ENCODE measurements around the gene TPSD1.
"Not testable (repeated sequence)": the region's sequence is repeated elsewhere in the genome, so short reads cannot be mapped to it uniquely, and the experiment has no call there.

Gene TPSD1

GRCh38 chr16:1220841-1221627 is 34.8 kb upstream of the TPSD1 start:
- no peak for DNase-seq (ENCODE audit: low read depth in 3 of 3)

DNA sequence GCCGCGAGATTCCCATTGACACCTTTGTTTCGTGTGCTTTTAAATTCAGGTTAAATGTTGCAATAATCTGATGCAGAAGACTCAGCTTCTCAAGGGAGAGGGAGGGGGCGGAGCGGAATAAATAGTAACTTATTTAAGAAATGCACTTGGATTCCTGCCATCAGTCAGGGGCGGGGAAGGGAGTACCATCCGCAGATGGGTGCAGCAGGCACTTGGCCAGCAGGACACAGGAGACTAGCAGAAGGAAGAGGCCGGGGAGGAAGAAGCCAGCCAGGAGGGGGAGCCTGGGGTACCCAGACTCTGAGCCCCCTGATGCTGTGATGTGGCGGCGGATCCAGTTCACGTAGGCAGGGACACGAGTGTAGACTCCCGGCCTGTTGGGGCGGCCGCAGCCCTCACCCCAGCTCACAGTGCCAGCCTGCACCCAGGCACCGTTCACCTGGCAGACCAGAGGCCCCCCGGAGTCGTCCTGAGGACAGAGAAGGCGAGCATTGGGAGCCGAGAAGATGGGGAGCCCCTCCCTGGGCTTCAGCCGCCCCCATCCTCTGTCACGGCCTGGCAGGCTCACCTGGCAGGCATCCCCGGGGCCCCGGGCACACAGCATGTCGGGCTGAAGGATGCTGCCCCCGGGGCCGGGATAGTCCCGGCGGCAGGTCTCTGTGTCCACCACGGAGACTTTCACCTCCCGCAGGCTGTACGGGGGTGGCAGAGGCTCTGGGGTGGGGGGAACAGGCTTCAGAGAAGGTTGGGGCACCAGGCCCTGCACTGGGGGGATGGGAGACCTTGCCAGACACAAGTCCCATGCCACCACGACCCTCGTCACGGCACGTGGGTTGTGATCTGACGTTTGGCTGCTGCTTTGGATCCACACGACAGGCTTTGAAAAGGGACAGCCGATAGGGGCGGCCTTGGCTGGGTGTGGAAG is 34.0 kb upstream of the TPSD1 start:
- DNase-seq (ENCODE audit: low read depth in 3 of 3), result no peak

GRCh38 chr16:1222553-1223354 is 33.1 kb upstream of the TPSD1 start:
- no peak for DNase-seq (ENCODE audit: low read depth in 3 of 3)

DNA sequence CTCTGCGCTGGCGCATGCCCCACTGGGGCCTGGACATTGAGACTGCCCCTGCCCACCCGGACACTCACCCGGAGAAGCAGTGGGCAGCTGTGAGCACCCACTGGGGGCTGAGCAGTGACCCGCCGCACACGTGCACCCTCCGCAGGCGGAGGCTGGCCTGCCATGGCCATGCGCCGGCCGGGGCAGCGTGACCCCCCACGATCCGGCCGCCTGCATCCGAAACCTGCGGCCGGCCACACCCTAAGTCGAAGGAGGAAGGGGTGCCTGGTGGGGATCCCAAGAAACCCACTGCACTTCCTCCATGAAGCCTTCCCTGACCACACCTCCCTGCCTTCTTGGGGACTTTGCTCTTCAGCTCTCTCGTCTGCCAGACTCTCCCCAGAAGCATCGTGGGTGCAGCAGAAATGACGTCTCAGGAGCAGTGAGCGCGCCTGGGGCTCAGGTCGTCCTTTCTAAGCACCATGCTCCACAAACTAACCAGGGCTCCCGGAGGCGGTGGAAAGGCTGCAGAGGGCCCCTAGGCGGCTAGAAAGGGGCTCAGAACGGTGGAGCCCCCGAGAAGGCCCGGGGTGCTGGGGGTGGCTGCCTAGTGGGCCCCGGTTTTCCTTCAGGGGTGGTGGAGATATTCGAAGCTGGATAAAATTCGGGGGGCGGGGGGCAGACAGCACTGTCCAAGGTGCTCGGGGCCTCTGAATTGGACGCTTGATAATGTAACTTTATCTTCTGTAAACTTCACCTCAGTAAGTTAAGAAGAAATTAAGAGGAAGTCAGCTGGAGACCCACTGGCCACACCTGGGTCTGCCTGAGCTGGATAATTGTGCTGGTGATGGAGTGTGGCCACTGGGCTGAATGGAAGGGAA is 32.3 kb upstream of the TPSD1 start:
- no peak for DNase-seq (ENCODE audit: low read depth in 3 of 3)

- no peak for DNase-seq (ENCODE audit: low read depth in 3 of 3)
Measured at GRCh38 chr16:1224558-1224957, 31.3 kb upstream of the TPSD1 start.

DNA sequence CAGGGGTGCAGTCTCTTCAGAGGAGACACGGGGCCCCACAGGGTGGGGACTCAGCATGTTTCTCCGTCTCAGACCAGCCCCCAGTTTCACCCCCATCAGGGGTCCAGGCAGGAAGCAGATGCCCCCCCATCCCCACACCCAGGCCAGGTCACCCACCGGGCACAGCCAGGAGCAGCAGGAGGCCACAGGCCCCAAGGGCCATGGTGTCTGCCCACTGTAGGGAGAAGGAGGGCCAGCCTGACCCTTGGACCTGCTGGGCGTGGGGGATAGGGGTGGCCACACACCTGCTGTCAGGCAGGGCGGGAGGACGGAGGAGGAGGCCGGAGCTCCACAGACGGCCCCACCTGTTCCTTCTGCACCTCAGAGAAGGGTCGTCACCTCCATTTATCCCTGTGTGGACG is 30.8 kb upstream of the TPSD1 start, which contains the start of gene TPSG1:
TSS of gene TPSG1 (minus strand) at position 218 of the 401 bp plus-strand sequence. CDS start at position 202, 16 bp downstream.
- DNase-seq (ENCODE audit: low read depth in 3 of 3), result no peak

DNA sequence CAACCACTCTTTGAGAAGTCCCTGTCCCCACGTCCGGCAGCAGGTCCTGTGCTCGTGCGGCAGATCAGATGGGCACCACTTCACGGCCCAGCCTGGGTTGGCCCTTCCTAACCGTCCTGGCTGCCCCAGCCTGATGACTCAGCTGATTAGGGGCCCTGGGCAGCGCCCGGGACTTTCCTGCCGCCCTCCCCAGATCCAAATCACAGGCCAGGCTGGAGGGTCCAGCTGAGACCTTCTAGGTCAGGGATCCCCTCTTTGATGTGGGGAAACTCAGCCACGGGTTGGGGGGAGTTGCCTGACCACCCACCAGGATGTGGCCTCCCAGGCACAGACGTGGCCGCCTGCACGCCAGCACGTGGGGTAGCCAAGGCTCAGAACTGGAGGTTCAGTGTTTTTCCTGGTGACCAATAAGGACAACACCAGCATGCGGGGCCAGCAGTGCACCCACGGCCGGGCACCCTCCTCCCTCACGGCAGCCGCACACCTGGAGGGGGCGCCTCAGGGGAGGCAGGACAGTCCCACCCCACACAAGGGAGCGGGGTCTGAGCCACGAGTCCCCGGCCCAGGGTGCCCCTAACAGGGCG is 30.0 kb upstream of the TPSD1 start:
- DNase-seq (ENCODE audit: low read depth in 3 of 3), result not testable (repeated sequence)

GRCh38 chr16:1226692-1227091 is 29.2 kb upstream of the TPSD1 start:
- not testable (repeated sequence) for DNase-seq (ENCODE audit: low read depth in 3 of 3)

- not testable (repeated sequence) for DNase-seq (ENCODE audit: low read depth in 3 of 3)
Measured at GRCh38 chr16:1228227-1228626, 27.6 kb upstream of the TPSD1 start.

DNA sequence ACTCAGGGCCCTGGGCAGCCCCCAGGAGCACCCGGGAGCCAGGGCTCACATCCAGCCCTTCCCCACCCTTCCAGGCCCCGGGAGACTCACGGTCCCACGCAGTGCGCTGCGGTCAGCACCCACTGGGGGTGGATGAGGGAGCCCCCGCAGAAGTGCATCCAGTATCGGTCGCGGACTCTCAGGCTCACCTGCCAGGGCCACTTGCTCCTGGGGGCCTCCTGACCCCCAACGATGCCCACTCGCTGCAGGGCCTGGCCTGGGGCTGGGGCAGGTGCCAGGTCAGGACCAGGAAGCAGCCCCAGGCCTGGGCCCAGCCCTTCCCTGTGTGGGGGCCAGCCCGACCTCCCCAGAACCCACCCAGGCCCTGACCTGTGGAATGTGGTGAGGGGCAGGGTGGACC is 26.4 kb upstream of the TPSD1 start:
- DNase-seq (ENCODE audit: low read depth in 3 of 3), result not testable (repeated sequence)

DNA sequence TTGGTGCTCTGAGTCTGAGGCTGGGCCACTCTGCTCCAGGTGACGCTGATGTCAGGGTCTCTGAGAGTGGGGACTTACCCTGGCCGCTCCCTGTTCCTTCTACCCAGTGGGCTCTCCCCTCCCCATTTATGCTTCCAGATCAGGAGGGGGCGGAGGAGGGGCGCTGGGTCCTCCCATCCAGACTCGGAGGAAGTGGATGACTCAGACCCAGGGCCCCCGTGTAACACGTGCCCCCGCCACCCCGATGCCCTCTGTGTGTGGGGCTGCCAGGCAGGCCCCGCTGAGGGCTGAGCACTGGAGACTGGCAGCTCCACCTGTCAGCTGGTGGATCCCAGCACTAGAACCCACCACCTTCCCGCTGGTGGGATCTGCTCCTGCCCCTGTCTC is 25.8 kb upstream of the TPSD1 start, which contains the start of gene TPSB2:
TSS of gene TPSB2 (minus strand) at position 101 of the 387 bp plus-strand sequence. CDS start 233 bp downstream, outside the sequence.
- DNase-seq (ENCODE audit: low read depth in 3 of 3), result not testable (repeated sequence)

DNA sequence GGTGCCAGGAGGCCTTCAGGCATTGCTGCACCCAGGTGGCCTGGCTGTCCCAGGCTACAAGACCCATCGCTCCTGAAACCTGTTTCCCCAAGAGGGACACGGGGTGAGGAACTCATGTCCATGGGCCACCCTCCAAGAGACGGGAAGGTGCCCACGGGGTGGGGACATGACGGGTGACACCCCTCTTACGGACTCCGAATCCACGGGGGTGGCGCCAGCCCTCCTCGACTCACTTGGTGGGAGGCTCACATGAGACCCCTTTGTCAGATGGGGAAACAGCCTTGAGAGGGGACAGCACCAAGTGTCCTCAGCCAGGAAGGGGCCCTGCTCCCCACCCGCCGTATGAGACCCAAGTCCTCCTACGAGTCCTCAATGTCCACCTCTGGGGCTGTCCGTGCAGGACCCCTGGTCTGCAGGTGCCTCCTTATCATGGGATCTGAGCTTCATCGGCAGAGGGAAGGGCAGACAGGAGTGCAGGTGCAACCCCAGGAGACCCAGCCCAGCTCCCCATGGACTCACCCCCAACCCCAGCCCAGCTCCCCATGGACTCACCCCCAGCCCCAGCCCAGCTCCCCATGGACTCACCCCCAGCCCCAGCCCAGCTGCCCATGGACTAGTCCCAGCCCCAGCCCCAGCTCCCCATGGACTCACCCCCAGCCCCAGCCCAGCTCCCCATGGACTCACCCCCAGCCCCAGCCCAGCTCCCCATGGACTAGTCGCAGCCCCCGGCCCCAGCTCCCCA is 25.2 kb upstream of the TPSD1 start:
- DNase-seq (ENCODE audit: low read depth in 3 of 3), result not testable (repeated sequence)

DNA sequence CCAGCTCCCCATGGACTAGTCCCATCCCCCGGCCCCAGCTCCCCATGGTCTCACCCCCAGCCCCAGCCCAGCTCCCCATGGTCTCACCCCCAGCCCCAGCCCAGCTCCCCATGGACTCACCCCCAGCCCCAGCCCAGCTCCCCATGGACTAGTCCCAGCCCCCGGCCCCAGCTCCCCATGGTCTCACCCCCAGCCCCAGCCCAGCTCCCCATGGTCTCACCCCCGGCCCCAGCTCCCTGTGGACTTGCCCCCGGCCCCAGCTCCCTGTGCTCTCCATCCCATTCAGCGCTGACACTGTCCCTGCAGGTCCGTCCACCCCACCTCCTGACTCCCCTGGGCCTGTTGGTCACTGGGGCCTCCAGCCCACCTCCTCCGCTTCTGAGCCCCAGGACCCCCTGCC is 24.6 kb upstream of the TPSD1 start:
- not testable (repeated sequence) for DNase-seq (ENCODE audit: low read depth in 3 of 3)

- not testable (repeated sequence) for DNase-seq (ENCODE audit: low read depth in 3 of 3)
Measured at GRCh38 chr16:1232049-1232748, 23.7 kb upstream of the TPSD1 start.

- DNase-seq (ENCODE audit: low read depth in 3 of 3), result not testable (repeated sequence)
Measured at GRCh38 chr16:1236659-1237058, 19.2 kb upstream of the TPSD1 start.

DNA sequence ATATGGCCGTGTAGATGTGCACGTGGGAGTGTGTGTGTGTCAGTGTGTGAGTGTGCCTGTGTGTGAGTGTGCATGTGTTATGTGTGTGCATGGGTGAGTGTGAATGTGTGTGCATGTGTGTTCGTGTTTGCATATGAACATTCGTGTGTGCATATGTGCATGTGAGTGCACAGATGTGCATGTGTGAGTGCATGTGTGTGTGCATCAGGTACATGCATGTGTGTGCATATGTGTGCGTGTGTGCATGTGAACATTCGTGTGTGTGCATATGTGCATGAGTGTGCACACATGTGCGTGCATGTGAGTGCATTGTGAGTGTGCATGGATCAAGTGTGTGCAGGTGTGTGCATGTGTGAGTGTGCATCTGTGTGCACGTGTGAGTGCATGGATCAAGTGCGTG is 17.9 kb upstream of the TPSD1 start:
- no peak for DNase-seq (ENCODE audit: low read depth in 3 of 3)

- not testable (repeated sequence) for DNase-seq (ENCODE audit: low read depth in 3 of 3)
Measured at GRCh38 chr16:1238909-1239308, 17.0 kb upstream of the TPSD1 start.

GRCh38 chr16:1239575-1239974 is 16.3 kb upstream of the TPSD1 start:
- DNase-seq (ENCODE audit: low read depth in 3 of 3), result not testable (repeated sequence)

DNA sequence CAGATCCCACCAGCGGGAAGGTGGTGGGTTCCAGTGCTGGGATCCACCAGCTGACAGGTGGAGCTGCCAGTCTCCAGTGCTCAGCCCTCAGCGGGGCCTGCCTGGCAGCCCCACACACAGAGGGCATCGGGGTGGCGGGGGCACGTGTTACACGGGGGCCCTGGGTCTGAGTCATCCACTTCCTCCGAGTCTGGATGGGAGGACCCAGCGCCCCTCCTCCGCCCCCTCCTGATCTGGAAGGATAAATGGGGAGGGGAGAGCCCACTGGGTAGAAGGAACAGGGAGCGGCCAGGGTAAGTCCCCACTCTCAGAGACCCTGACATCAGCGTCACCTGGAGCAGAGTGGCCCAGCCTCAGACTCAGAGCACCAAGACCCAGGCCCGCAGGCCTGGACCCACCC is 15.4 kb upstream of the TPSD1 start, which contains the start of gene TPSAB1:
TSS of gene TPSAB1 (plus strand) at position 270 of the 400 bp plus-strand sequence. CDS start 234 bp downstream, outside the sequence.
- not testable (repeated sequence) for DNase-seq (ENCODE audit: low read depth in 3 of 3)
